ENCODE data around the gene CDH4.

Gene CDH4

DNA sequence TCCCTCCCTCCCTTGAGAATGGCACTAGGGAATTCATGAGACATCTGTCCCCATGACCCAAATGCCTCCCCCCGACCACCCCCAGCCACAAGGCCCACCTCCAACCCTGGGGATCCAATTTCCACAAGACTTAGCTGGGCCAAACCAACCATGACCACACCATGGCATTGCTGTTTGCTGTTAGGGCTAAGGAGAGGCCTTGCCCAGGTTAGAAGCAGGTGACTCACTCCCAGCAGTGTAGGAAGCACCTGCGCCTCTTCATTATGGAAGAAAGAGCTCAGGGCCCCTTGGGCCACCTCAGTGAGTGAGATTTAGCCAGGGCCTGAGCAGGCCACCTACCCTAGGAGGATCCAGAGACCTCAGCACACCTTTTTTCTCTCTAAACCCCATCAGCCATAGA, 475.7 kb downstream of the CDH4 start:
- TF ChIP-seq, protein P1, sequence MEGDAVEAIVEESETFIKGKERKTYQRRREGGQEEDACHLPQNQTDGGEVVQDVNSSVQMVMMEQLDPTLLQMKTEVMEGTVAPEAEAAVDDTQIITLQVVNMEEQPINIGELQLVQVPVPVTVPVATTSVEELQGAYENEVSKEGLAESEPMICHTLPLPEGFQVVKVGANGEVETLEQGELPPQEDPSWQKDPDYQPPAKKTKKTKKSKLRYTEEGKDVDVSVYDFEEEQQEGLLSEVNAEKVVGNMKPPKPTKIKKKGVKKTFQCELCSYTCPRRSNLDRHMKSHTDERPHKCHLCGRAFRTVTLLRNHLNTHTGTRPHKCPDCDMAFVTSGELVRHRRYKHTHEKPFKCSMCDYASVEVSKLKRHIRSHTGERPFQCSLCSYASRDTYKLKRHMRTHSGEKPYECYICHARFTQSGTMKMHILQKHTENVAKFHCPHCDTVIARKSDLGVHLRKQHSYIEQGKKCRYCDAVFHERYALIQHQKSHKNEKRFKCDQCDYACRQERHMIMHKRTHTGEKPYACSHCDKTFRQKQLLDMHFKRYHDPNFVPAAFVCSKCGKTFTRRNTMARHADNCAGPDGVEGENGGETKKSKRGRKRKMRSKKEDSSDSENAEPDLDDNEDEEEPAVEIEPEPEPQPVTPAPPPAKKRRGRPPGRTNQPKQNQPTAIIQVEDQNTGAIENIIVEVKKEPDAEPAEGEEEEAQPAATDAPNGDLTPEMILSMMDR (IDR thresholded peaks at IDR 0.05) = no peak
- no peak overlapping the region for H3K27ac ChIP-seq
- no peaks in the 10 kb centered on the region for H3K27me3 ChIP-seq
- H3K4me1 ChIP-seq (ENCODE audit: control insufficient read depth in 1 of 2, insufficient read depth in 1 of 2, low read depth in 1 of 2, low read length in 1 of 2) = no peaks in the 10 kb centered on the region
- no peak overlapping the region for H3K4me3 ChIP-seq (ENCODE audit: low read depth in 1 of 2, low read length in 1 of 2)
- H3K9me3 ChIP-seq = no peaks in the 10 kb centered on the region
- no peaks in the 10 kb centered on the region for H3K36me3 ChIP-seq

- H3K4me3 ChIP-seq (ENCODE audit: low read depth in 1 of 2, low read length in 1 of 2) = no peak overlapping the region
- no peaks in the 10 kb centered on the region for H3K27me3 ChIP-seq
- H3K36me3 ChIP-seq = no peaks in the 10 kb centered on the region
- no peaks in the 10 kb centered on the region for H3K4me1 ChIP-seq (ENCODE audit: control insufficient read depth in 1 of 2, insufficient read depth in 1 of 2, low read depth in 1 of 2, low read length in 1 of 2)
- no peak overlapping the region for H3K27ac ChIP-seq
- H3K9me3 ChIP-seq = no peaks in the 10 kb centered on the region
- TF ChIP-seq, protein P1 (IDR thresholded peaks at IDR 0.05) = no peak
Measured at GRCh38 chr20:61728326-61728725, 476.3 kb downstream of the CDH4 start.

- Histone ChIP-seq H3K9me3 (no peaks in the 10 kb centered on the region), H3K4me1 (ENCODE audit: control insufficient read depth in 1 of 2, insufficient read depth in 1 of 2, low read depth in 1 of 2, low read length in 1 of 2) (no peaks in the 10 kb centered on the region), H3K36me3 (no peaks in the 10 kb centered on the region), H3K27ac (no peak overlapping the region), H3K4me3 (ENCODE audit: low read depth in 1 of 2, low read length in 1 of 2) (no peak overlapping the region), H3K27me3 (no peaks in the 10 kb centered on the region)
- TF ChIP-seq, protein P1 (IDR thresholded peaks at IDR 0.05) = no peak
Measured at GRCh38 chr20:61728786-61729770, 477.0 kb downstream of the CDH4 start.

DNA sequence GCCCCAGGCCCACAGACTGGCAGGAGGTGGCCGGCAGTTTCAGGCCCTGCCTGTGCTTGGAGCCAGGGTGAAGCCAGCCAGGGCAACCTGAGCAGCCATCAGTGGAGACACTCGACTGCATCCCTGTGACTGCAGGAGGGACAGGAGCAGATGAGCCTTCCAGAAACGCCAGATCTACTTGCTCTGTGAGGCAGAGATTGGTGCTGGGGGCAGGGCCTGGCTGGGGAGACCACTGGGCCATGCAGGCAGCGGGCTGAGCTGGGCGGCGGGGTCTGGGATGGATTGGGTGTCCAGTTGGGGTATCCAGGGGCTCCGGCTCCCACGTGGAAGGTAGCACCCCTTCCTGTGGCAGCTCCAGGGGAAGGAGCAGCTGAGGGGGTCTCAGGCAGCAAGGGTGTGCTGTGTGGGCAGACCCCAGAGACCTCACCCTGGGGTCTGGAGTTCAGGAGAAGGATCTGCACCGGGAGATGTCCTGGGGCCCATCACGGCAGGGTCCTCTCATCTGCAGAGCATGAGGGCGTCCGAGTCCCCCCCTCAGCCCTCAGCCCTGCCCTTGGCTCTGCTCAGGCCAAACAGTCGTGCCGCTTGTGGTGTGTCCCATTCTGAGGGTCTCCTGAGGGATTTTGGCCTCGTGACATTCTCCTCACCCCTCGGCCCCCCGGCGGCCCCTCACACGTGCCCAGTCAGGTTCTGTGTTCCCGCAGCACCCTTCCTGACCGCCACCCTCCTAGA, 478.7 kb downstream of the CDH4 start:
- no peaks in the 10 kb centered on the region for H3K27me3 ChIP-seq
- no peaks in the 10 kb centered on the region for H3K36me3 ChIP-seq
- H3K4me1 ChIP-seq (ENCODE audit: control insufficient read depth in 1 of 2, insufficient read depth in 1 of 2, low read depth in 1 of 2, low read length in 1 of 2) = no peaks in the 10 kb centered on the region
- TF ChIP-seq, protein P1 (IDR thresholded peaks at IDR 0.05) = no peak
- H3K4me3 ChIP-seq (ENCODE audit: low read depth in 1 of 2, low read length in 1 of 2) = no peak overlapping the region
- no peak overlapping the region for H3K27ac ChIP-seq
- H3K9me3 ChIP-seq = no peaks in the 10 kb centered on the region

DNA sequence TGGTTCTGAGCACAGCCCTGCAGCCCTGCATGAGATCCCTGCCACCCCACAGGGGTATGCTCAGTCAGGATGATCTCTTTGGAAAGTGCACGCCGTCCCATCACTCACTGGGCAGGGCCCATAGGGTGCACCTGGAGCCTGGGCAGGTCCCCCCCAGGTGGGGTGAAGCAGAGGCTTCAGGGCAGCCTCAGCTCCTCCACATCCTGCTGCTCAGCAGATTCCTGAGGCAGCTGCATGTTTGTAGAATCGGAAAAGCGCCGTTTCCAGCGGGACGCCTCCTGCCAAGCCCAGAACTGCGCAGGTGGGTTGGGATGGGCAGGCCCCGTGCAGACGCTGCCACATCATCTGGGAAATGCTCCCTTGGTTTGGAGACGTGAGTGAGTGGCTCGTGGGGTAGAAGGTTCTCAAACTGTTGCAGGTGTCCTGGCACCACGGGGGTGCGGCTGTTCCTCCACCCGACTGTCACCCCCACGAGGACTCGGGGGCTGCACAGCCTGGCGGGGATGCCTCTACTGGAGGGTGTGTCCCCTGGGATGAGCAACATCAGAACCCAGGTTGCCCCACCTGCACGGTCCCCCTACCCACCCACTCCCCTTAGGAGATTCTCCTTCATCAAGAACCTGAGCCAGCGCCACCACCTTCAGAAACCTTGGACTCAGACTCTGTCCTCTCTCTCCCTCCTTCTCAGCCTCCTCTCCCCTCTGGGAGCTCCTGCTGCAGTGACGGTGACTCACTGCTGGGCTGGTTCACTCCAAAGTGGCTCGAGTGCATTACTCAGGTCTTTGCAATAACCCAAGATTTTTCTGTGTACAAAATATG, 479.5 kb downstream of the CDH4 start:
- no peaks in the 10 kb centered on the region for H3K9me3 ChIP-seq
- TF ChIP-seq, protein P1 (IDR thresholded peaks at IDR 0.05) = no peak

More for the DNA sequence above, 479.5 kb downstream of the CDH4 start:
- H3K36me3 ChIP-seq = no peaks in the 10 kb centered on the region
- no peaks in the 10 kb centered on the region for H3K4me1 ChIP-seq (ENCODE audit: control insufficient read depth in 1 of 2, insufficient read depth in 1 of 2, low read depth in 1 of 2, low read length in 1 of 2)
- H3K4me3 ChIP-seq (ENCODE audit: low read depth in 1 of 2, low read length in 1 of 2) = no peak overlapping the region
- H3K27me3 ChIP-seq = no peaks in the 10 kb centered on the region
- no peak overlapping the region for H3K27ac ChIP-seq
